SK-N-SH (cell line): ENCODE measurements around the gene KLHL22. TPM values are rescaled to one million over a fixed set of nuclear protein-coding genes. Genes with fewer than 3 reads are reported as not detected.

Experiments used
- CTCF ChIA-PET: fragments of 300-600, 350-600 bp; formaldehyde crosslinking; extraction: SDS; loops from one replicate; lab custom pipeline; 2021; lab: Yijun Ruan, JAX
- POLR2A ChIA-PET: fragments of 350-600 bp; sonication (Branson Sonifier 250); formaldehyde crosslinking; extraction: SDS; loops from one replicate; lab custom pipeline; 2020; ENCODE audit warnings: antibody characterized with exemption, inconsistent platforms; lab: Yijun Ruan, JAX
- DNase-seq: peaks from one replicate; pipeline ENCODE4 v3.0.0; 2012
- H2AFZ ChIP-seq: fragments of 200-600 bp; sonication (generic); 2 replicates; pipeline ENCODE4 v1.8.1; 2016; ENCODE audit warnings: antibody characterized with exemption, mild to moderate bottlenecking, low read depth
- H3F3A ChIP-seq: fragments of 200-600 bp; sonication (generic); replicated peaks from 2 replicates; pipeline ENCODE3; 2016; ENCODE audit warnings: antibody characterized with exemption, mild to moderate bottlenecking; ENCODE audit not compliant: insufficient read depth
- H3K27ac ChIP-seq, 2 experiments: fragments of 200-500 bp in 1 of 2; fragments of 200-600 bp in 1 of 2; sonication (Bioruptor generic) in 1 of 2; sonication (generic), shearing (Covaris generic) in 1 of 2; 2 replicates each; pipeline versions ENCODE4 v1.5.1 to v1.6.1; 2014 to 2016; ENCODE audit warnings: low read depth in 2 of 2, inconsistent platforms in 1 of 2, low read length in 1 of 2, mild to moderate bottlenecking in 1 of 2, mixed read lengths in 1 of 2
- H3K27me3 ChIP-seq: fragments of 200-600 bp; sonication (generic), shearing (Covaris generic); 2 replicates; pipeline ENCODE4 v1.6.1; 2016; ENCODE audit warnings: mixed run types; ENCODE audit not compliant: insufficient read depth
- H3K36me3 ChIP-seq, 2 experiments: fragments of 200-500 bp in 1 of 2; fragments of 200-600 bp in 1 of 2; sonication (Bioruptor generic) in 1 of 2; sonication (generic) in 1 of 2; replicated peaks in 1 of 2; 2 replicates each; pipeline versions ENCODE3 to v1.5.1; 2014 to 2016; ENCODE audit warnings: low read length in 1 of 2, mild to moderate bottlenecking in 1 of 2; ENCODE audit not compliant: insufficient read depth in 2 of 2, control insufficient read depth in 1 of 2
- H3K4me1 ChIP-seq, 2 experiments: fragments of 200-500 bp in 1 of 2; fragments of 200-600 bp in 1 of 2; sonication (Bioruptor generic) in 1 of 2; sonication (generic), shearing (Covaris generic) in 1 of 2; 2 replicates each; pipeline versions ENCODE4 v1.5.1 to v1.6.1; 2014 to 2016; ENCODE audit warnings: low read depth in 1 of 2, low read length in 1 of 2, mixed run types in 1 of 2; ENCODE audit not compliant: insufficient read depth in 2 of 2, control insufficient read depth in 1 of 2
- H3K4me2 ChIP-seq: fragments of 200-600 bp; sonication (generic), shearing (Covaris generic); 2 replicates; pipeline ENCODE4 v1.6.1; 2017; ENCODE audit warnings: mixed run types
- H3K4me3 ChIP-seq, 2 experiments: fragments of 200-500 bp in 1 of 2; fragments of 200-600 bp in 1 of 2; sonication (Bioruptor generic) in 1 of 2; sonication (generic), shearing (Covaris generic) in 1 of 2; 2 replicates each; pipeline versions ENCODE4 v1.5.1 to v1.8.1; 2014 to 2016; ENCODE audit warnings: low read depth in 2 of 2, inconsistent platforms in 1 of 2, low read length in 1 of 2, mild to moderate bottlenecking in 1 of 2, mixed read lengths in 1 of 2, moderate library complexity in 1 of 2
- H3K79me2 ChIP-seq: fragments of 200-600 bp; sonication (generic); 2 replicates; pipeline ENCODE4 v1.8.1; 2017; ENCODE audit warnings: mild to moderate bottlenecking; ENCODE audit not compliant: insufficient read depth
- H3K9ac ChIP-seq: fragments of 200-600 bp; sonication (generic); 2 replicates; pipeline ENCODE4 v1.6.1; 2017; ENCODE audit warnings: mixed run types
- H3K9me2 ChIP-seq: fragments of 200-600 bp; sonication (generic); 2 replicates; pipeline ENCODE4 v1.6.1; 2017; ENCODE audit warnings: mixed run types
- H3K9me3 ChIP-seq: fragments of 200-600 bp; sonication (generic); 2 replicates; pipeline ENCODE4 v1.6.1; 2017; ENCODE audit warnings: mixed run types, mild to moderate bottlenecking, moderate library complexity
- H4K20me1 ChIP-seq: fragments of 200-600 bp; sonication (generic); 2 replicates; pipeline ENCODE4 v1.6.1; 2017; ENCODE audit warnings: mild to moderate bottlenecking, mixed run types; ENCODE audit not compliant: insufficient read depth
- CHD2 ChIP-seq: fragments of 150-350 bp; IDR thresholded peaks from 2 replicates; pipeline ENCODE4 v1.6.1; 2018; ENCODE audit warnings: low read length; ENCODE audit not compliant: partially characterized antibody
- EP300 ChIP-seq, 2 experiments: IDR thresholded peaks; 2 replicates each; pipeline versions ENCODE4 v1.4.0 to v1.6.1; 2012; ENCODE audit warnings: borderline replicate concordance in 1 of 2, low read depth in 1 of 2, low read length in 1 of 2
- FOSL2 ChIP-seq: IDR thresholded peaks from 2 replicates; pipeline ENCODE4 v1.4.0; 2012; ENCODE audit warnings: low read depth, mild to moderate bottlenecking, moderate library complexity, borderline replicate concordance
- FOXM1 ChIP-seq: IDR thresholded peaks from 2 replicates; pipeline ENCODE4 v1.4.0; 2012; ENCODE audit warnings: low read depth, mild to moderate bottlenecking
- GABPA ChIP-seq: IDR thresholded peaks from 2 replicates; pipeline ENCODE4 v1.4.0; 2012; ENCODE audit warnings: low read depth, mild to moderate bottlenecking
- GATA2 ChIP-seq: sonication (generic); formaldehyde crosslinking; IDR thresholded peaks from 2 replicates; pipeline ENCODE4 v1.5.0; 2020; ENCODE audit warnings: mild to moderate bottlenecking, missing genetic modification reagents
- JUND ChIP-seq: IDR thresholded peaks from 2 replicates; pipeline ENCODE4 v1.4.0; 2012
- MXI1 ChIP-seq: IDR thresholded peaks from 2 replicates; pipeline ENCODE4 v1.6.1; 2012; ENCODE audit warnings: mild to moderate bottlenecking, low read depth, low read length, improper control_type of control experiment
- RCOR1 ChIP-seq: fragments of 150-350 bp; IDR thresholded peaks from 2 replicates; pipeline ENCODE4 v1.6.1; 2017; ENCODE audit warnings: antibody characterized with exemption, low read length
- RFX5 ChIP-seq: IDR thresholded peaks from 2 replicates; pipeline ENCODE4 v1.6.1; 2012; ENCODE audit warnings: mild to moderate bottlenecking, improper control_type of control experiment, low read length
- RXRA ChIP-seq: IDR thresholded peaks from 2 replicates; pipeline ENCODE4 v1.4.0; 2012; ENCODE audit warnings: low read depth, mild to moderate bottlenecking, borderline replicate concordance
- SMC3 ChIP-seq: IDR thresholded peaks from 2 replicates; pipeline ENCODE4 v1.6.1; 2012; ENCODE audit warnings: low read depth, low read length, improper control_type of control experiment
- TAF1 ChIP-seq: IDR thresholded peaks from 2 replicates; pipeline ENCODE4 v1.6.1; 2012; ENCODE audit warnings: low read depth, mild to moderate bottlenecking, low read length, moderate library complexity, borderline replicate concordance
- TCF12 ChIP-seq: IDR thresholded peaks from 2 replicates; pipeline ENCODE4 v1.4.0; 2012
- TEAD4 ChIP-seq: IDR thresholded peaks from 2 replicates; pipeline ENCODE4 v1.4.0; 2012; ENCODE audit warnings: mild to moderate bottlenecking, borderline replicate concordance; ENCODE audit not compliant: insufficient read depth
- WGBS: methylation state at CpG from one replicate; pipeline ENCODE4 v1.1.6; 2017; ENCODE audit warnings: low lambda C conversion rate; 5-methylcytosine and 5-hydroxymethylcytosine counted together
- polyA plus RNA-seq, 3 experiments: library from polyadenylated mRNA; depleted of rRNA; stranded (reverse); fragments of >200 nt; gene quantifications; 2 replicates each; pipeline ENCODE4 v1.2.3, GENCODE V29; 2012
- TF ChIP-seq, protein P1 (sequence below): IDR thresholded peaks from 2 replicates; pipeline ENCODE4 v1.4.0; 2012; ENCODE audit warnings: low read depth
- TF ChIP-seq, protein P2 (sequence below): fragments of 200-600 bp; sonication (generic); IDR thresholded peaks from 2 replicates; pipeline ENCODE4 v1.6.1; 2017; ENCODE audit warnings: antibody characterized with exemption, mild to moderate bottlenecking, moderate library complexity
- TF ChIP-seq, protein P3 (sequence below): IDR thresholded peaks from 2 replicates; pipeline ENCODE4 v1.4.0; 2012; ENCODE audit warnings: low read depth, borderline replicate concordance
- TF ChIP-seq, protein P4 (sequence below): IDR thresholded peaks from 2 replicates; pipeline ENCODE4; 2012
- TF ChIP-seq, protein P5 (sequence below): fragments of 150-350 bp; IDR thresholded peaks from 2 replicates; pipeline ENCODE4 v1.6.1; 2016; ENCODE audit warnings: mild to moderate bottlenecking, low read depth, low read length
- TF ChIP-seq, protein P6 (sequence below): IDR thresholded peaks from 2 replicates; pipeline ENCODE4 v1.6.1; 2012; ENCODE audit warnings: mild to moderate bottlenecking, low read depth, low read length, moderate library complexity
- TF ChIP-seq, protein P7 (sequence below): IDR thresholded peaks from 2 replicates; pipeline ENCODE4 v1.4.0; 2012; ENCODE audit warnings: low read depth, borderline replicate concordance

The KLHL22 gene
- polyA plus RNA-seq, 1 of the 3 experiments (the other 2 are of a cell fraction): 26.5 TPM

DNA sequence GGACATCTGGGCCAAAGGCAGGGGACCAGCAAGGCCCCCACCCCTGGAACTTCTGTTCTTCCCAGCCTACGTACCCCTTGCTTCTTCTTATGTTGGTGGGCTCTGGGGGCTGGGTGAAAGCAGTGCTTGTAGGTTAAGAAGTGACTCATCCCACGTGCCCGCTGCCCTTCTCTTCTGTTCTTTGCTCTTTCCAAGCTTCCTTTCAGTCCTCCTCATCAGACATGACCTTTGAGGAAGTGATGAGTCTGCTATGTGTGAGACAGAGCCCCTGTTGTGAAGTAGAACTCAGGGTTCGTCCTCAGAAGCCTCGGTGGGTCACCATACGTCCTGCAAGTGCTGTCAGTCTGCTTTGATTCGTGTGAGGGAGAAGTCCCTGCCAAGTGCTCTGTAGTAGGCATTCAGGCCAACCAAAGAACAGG lies 24.5 kb upstream of the KLHL22 start:
- no peak for DNase-seq
- peak overlapping the region; percentile 66 for H3K4me2 ChIP-seq
- WGBS: 25% methylated on average over 7 of the region's 7 CpGs

More for the DNA sequence above, 24.5 kb upstream of the KLHL22 start:
- CTCF ChIA-PET: interaction anchor here (0.5 to 0.9 kb wide), 2 partner anchors 10 to 1373 kb away, joined by 3 read pairs; no protein-coding TSS in a partner anchor
- H3K4me3 ChIP-seq: no peak overlapping the region
- peaks cover 13 to 23% of the 10 kb centered on the region in 2 experiments for H3K36me3 ChIP-seq
- H3F3A ChIP-seq: peaks cover 34% of the 10 kb centered on the region
- POLR2A ChIA-PET: no interaction called here
- H3K9me2 ChIP-seq: no peaks in the 10 kb centered on the region
- peak overlapping the region; percentile 45; the same call in 1 of the 2 replicates for H3K9ac ChIP-seq
- H3K27me3 ChIP-seq: no peaks in the 10 kb centered on the region
- no peaks in the 10 kb centered on the region for H3K9me3 ChIP-seq
- peak overlapping the region in 1 of 2 experiments; percentile 84; a peak in 2 of 4 replicates for H3K27ac ChIP-seq
- TF ChIP-seq FOSL2: peak; percentile 71
- TF ChIP-seq, protein P1, sequence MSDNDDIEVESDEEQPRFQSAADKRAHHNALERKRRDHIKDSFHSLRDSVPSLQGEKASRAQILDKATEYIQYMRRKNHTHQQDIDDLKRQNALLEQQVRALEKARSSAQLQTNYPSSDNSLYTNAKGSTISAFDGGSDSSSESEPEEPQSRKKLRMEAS: peak; percentile 87
- TF ChIP-seq TEAD4: no peak
- TF ChIP-seq GABPA: no peak
- TF ChIP-seq RXRA: 0 out of 2 replicates have a peak, but pooled peaks have one; percentile 15
- no peak for TF ChIP-seq CHD2
- TF ChIP-seq TCF12: peak; percentile 24; the same call in 1 of the 2 replicates
- TF ChIP-seq MXI1: no peak
- TF ChIP-seq, protein P2, sequence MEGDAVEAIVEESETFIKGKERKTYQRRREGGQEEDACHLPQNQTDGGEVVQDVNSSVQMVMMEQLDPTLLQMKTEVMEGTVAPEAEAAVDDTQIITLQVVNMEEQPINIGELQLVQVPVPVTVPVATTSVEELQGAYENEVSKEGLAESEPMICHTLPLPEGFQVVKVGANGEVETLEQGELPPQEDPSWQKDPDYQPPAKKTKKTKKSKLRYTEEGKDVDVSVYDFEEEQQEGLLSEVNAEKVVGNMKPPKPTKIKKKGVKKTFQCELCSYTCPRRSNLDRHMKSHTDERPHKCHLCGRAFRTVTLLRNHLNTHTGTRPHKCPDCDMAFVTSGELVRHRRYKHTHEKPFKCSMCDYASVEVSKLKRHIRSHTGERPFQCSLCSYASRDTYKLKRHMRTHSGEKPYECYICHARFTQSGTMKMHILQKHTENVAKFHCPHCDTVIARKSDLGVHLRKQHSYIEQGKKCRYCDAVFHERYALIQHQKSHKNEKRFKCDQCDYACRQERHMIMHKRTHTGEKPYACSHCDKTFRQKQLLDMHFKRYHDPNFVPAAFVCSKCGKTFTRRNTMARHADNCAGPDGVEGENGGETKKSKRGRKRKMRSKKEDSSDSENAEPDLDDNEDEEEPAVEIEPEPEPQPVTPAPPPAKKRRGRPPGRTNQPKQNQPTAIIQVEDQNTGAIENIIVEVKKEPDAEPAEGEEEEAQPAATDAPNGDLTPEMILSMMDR: no peak
- TF ChIP-seq EP300 (IDR thresholded peaks at IDR 0.05; ENCODE audit: borderline replicate concordance in 1 of 2, low read depth in 1 of 2, low read length in 1 of 2): 0 out of 4 replicates have a peak, but pooled peaks of 1 of the 2 experiments have one; percentile 12
- no peak for TF ChIP-seq TAF1
- TF ChIP-seq SMC3: no peak
- no peak for TF ChIP-seq RCOR1
- TF ChIP-seq, protein P3, sequence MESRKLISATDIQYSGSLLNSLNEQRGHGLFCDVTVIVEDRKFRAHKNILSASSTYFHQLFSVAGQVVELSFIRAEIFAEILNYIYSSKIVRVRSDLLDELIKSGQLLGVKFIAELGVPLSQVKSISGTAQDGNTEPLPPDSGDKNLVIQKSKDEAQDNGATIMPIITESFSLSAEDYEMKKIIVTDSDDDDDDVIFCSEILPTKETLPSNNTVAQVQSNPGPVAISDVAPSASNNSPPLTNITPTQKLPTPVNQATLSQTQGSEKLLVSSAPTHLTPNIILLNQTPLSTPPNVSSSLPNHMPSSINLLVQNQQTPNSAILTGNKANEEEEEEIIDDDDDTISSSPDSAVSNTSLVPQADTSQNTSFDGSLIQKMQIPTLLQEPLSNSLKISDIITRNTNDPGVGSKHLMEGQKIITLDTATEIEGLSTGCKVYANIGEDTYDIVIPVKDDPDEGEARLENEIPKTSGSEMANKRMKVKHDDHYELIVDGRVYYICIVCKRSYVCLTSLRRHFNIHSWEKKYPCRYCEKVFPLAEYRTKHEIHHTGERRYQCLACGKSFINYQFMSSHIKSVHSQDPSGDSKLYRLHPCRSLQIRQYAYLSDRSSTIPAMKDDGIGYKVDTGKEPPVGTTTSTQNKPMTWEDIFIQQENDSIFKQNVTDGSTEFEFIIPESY: no peak
- no peak for TF ChIP-seq GATA2 (CRISPR knock-in tag)
- TF ChIP-seq, protein P4, sequence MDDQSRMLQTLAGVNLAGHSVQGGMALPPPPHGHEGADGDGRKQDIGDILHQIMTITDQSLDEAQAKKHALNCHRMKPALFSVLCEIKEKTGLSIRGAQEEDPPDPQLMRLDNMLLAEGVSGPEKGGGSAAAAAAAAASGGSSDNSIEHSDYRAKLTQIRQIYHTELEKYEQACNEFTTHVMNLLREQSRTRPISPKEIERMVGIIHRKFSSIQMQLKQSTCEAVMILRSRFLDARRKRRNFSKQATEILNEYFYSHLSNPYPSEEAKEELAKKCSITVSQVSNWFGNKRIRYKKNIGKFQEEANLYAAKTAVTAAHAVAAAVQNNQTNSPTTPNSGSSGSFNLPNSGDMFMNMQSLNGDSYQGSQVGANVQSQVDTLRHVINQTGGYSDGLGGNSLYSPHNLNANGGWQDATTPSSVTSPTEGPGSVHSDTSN: no peak
- TF ChIP-seq, protein P5, sequence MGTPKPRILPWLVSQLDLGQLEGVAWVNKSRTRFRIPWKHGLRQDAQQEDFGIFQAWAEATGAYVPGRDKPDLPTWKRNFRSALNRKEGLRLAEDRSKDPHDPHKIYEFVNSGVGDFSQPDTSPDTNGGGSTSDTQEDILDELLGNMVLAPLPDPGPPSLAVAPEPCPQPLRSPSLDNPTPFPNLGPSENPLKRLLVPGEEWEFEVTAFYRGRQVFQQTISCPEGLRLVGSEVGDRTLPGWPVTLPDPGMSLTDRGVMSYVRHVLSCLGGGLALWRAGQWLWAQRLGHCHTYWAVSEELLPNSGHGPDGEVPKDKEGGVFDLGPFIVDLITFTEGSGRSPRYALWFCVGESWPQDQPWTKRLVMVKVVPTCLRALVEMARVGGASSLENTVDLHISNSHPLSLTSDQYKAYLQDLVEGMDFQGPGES: no peak
- TF ChIP-seq, protein P6, sequence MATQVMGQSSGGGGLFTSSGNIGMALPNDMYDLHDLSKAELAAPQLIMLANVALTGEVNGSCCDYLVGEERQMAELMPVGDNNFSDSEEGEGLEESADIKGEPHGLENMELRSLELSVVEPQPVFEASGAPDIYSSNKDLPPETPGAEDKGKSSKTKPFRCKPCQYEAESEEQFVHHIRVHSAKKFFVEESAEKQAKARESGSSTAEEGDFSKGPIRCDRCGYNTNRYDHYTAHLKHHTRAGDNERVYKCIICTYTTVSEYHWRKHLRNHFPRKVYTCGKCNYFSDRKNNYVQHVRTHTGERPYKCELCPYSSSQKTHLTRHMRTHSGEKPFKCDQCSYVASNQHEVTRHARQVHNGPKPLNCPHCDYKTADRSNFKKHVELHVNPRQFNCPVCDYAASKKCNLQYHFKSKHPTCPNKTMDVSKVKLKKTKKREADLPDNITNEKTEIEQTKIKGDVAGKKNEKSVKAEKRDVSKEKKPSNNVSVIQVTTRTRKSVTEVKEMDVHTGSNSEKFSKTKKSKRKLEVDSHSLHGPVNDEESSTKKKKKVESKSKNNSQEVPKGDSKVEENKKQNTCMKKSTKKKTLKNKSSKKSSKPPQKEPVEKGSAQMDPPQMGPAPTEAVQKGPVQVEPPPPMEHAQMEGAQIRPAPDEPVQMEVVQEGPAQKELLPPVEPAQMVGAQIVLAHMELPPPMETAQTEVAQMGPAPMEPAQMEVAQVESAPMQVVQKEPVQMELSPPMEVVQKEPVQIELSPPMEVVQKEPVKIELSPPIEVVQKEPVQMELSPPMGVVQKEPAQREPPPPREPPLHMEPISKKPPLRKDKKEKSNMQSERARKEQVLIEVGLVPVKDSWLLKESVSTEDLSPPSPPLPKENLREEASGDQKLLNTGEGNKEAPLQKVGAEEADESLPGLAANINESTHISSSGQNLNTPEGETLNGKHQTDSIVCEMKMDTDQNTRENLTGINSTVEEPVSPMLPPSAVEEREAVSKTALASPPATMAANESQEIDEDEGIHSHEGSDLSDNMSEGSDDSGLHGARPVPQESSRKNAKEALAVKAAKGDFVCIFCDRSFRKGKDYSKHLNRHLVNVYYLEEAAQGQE: no peak
- no peak for TF ChIP-seq RFX5
- TF ChIP-seq, protein P7, sequence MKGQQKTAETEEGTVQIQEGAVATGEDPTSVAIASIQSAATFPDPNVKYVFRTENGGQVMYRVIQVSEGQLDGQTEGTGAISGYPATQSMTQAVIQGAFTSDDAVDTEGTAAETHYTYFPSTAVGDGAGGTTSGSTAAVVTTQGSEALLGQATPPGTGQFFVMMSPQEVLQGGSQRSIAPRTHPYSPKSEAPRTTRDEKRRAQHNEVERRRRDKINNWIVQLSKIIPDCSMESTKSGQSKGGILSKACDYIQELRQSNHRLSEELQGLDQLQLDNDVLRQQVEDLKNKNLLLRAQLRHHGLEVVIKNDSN: no peak; the same call in 1 of the 2 replicates
- no peak for TF ChIP-seq FOXM1
- TF ChIP-seq JUND: peak; percentile 37
- H3K4me1 ChIP-seq: peaks cover 32 to 47% of the 10 kb centered on the region in 2 experiments
- H4K20me1 ChIP-seq: peaks cover 94% of the 10 kb centered on the region
- peaks cover 100% of the 10 kb centered on the region for H3K79me2 ChIP-seq
- H2AFZ ChIP-seq: no peak overlapping the region
